Measurements from ENCODE around the gene GRPEL2.

GRPEL2 gene

DNA sequence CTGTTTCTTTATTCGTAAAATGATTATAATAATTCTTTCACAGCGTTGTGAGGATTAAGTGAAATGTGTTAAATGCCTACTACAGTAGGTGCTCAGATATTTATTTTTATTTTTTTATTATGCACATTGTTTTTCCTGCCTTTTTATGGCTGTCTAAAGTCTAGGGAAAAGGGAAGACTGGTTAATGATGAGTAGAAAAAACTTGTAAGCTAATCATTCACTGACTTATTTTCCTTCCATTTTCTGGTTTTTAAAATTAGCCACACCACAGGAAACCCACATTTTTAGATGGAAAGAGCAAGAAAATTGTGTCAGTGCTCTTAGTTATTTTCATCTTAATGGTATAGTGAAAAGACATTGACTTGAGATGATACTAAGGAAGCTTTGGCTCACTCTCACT lies 8.6 kb downstream of the GRPEL2 start:
- H3K27me3 Mint-ChIP-seq (ENCODE audit: low read depth), result no peaks in the 10 kb centered on the region
- no peaks in the 10 kb centered on the region for H3K9me3 Mint-ChIP-seq
- TF ChIP-seq, protein P1, sequence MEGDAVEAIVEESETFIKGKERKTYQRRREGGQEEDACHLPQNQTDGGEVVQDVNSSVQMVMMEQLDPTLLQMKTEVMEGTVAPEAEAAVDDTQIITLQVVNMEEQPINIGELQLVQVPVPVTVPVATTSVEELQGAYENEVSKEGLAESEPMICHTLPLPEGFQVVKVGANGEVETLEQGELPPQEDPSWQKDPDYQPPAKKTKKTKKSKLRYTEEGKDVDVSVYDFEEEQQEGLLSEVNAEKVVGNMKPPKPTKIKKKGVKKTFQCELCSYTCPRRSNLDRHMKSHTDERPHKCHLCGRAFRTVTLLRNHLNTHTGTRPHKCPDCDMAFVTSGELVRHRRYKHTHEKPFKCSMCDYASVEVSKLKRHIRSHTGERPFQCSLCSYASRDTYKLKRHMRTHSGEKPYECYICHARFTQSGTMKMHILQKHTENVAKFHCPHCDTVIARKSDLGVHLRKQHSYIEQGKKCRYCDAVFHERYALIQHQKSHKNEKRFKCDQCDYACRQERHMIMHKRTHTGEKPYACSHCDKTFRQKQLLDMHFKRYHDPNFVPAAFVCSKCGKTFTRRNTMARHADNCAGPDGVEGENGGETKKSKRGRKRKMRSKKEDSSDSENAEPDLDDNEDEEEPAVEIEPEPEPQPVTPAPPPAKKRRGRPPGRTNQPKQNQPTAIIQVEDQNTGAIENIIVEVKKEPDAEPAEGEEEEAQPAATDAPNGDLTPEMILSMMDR (IDR thresholded peaks at IDR 0.05; ENCODE audit: unreplicated experiment in 3 of 3), result no peak

DNA sequence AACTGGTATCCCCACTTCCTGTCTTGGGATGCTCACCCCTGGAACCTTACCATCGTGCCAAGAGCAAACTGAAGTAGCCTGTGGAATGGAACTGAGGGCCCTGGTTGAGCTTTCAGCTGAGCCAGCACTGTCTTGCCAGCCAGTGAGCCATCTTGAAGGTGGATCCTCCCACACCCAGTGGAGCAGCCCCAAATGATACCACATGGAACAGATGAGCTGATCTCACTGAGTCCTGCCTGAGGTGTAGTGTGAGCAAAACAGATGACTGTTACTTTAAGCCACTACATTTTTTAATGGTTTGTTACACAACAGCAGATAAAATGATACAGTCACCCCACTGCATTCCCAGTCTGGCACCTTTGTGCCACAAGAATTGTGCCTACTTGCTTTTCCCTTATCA lies 10.4 kb downstream of the GRPEL2 start:
- peaks cover 13% of the 10 kb centered on the region for H3K4me1 Mint-ChIP-seq
- peaks cover 1% of the 10 kb centered on the region for H3K27me3 Mint-ChIP-seq (ENCODE audit: low read depth)
- peak overlapping the region in 1 of 3 experiments; percentile 38 for H3K4me3 Mint-ChIP-seq
- H3K36me3 Mint-ChIP-seq (ENCODE audit: low read depth), result peaks cover 38% of the 10 kb centered on the region
- no peak overlapping the region for H3K27ac Mint-ChIP-seq
- no peaks in the 10 kb centered on the region for H3K9me3 Mint-ChIP-seq
- TF ChIP-seq, protein P1 (IDR thresholded peaks at IDR 0.05; ENCODE audit: unreplicated experiment in 3 of 3), result no peak

More for the DNA sequence above, 8.6 kb downstream of the GRPEL2 start:
- H3K27ac Mint-ChIP-seq, result no peak overlapping the region
- peaks cover 7% of the 10 kb centered on the region for H3K4me1 Mint-ChIP-seq
- H3K4me3 Mint-ChIP-seq, result no peak overlapping the region
- peaks cover 54% of the 10 kb centered on the region for H3K36me3 Mint-ChIP-seq (ENCODE audit: low read depth)

- peaks cover 32% of the 10 kb centered on the region for H3K36me3 Mint-ChIP-seq (ENCODE audit: low read depth)
- peaks cover 4% of the 10 kb centered on the region for H3K27me3 Mint-ChIP-seq (ENCODE audit: low read depth)
- H3K27ac Mint-ChIP-seq, result no peak overlapping the region
- peak overlapping the region in 2 of 3 experiments; percentile 11 to 38 for H3K4me3 Mint-ChIP-seq
- no peaks in the 10 kb centered on the region for H3K9me3 Mint-ChIP-seq
- H3K4me1 Mint-ChIP-seq, result peaks cover 13% of the 10 kb centered on the region
- TF ChIP-seq, protein P1 (IDR thresholded peaks at IDR 0.05; ENCODE audit: unreplicated experiment in 3 of 3), result no peak
These were observed 11.1 kb downstream of the GRPEL2 start for GRCh38 chr5:149356391-149356790.

- Mint-ChIP-seq H3K27ac (peak within 1 kb of the TSS in 2 of 3 experiments; percentile 44 to 48), H3K4me1 (peaks cover 13% of the 10 kb centered on the region), H3K36me3 (ENCODE audit: low read depth) (peaks cover 20% of the 10 kb centered on the region), H3K27me3 (ENCODE audit: low read depth) (peaks cover 4% of the 10 kb centered on the region), H3K4me3 (peak within 1 kb of the TSS; percentile 89 to 93 (median 90)), H3K9me3 (no peaks in the 10 kb centered on the region)
- TF ChIP-seq, protein P1 (IDR thresholded peaks at IDR 0.05; ENCODE audit: unreplicated experiment in 3 of 3), result no peak
These were observed 12.3 kb downstream of the GRPEL2 start, which contains the start of gene PCYOX1L for GRCh38 chr5:149357370-149358293. Gene PCYOX1L, plus strand, starts transcription at chr5:149358046. Its CDS starts 23 bp downstream, at chr5:149358069.

GRCh38 chr5:149358294-149358651 lies 13.0 kb downstream of the GRPEL2 start:
- peaks cover 17% of the 10 kb centered on the region for H3K36me3 Mint-ChIP-seq (ENCODE audit: low read depth)
- no peaks in the 10 kb centered on the region for H3K9me3 Mint-ChIP-seq
- peak overlapping the region; percentile 89 to 93 (median 90) for H3K4me3 Mint-ChIP-seq

More at GRCh38 chr5:149358294-149358651, 13.0 kb downstream of the GRPEL2 start:
- TF ChIP-seq, protein P1 (IDR thresholded peaks at IDR 0.05; ENCODE audit: unreplicated experiment in 3 of 3), result no peak
- Mint-ChIP-seq H3K4me1 (peaks cover 13% of the 10 kb centered on the region), H3K27me3 (ENCODE audit: low read depth) (peaks cover 4% of the 10 kb centered on the region), H3K27ac (no peak overlapping the region)

Measured in nephron (organoid).